ENCODE measurements around the gene ASB6. TPM values are rescaled to one million over a fixed set of nuclear protein-coding genes. Genes with fewer than 3 reads are reported as not detected.

ASB6 gene
- total RNA-seq, 4 donors from 2014 or later = 15.4 to 22.5 (median 17.6) TPM

- Histone ChIP-seq H3K27ac (peak overlapping the region in 3 of 4 donors; percentile 62 to 78 (median 66)), H3K27me3 (no peaks in the 10 kb centered on the region), H3K4me1 (peaks cover 18 to 68% (median 43%) of the 10 kb centered on the region in 3 donors), H3K36me3 (peaks cover 0 to 12% (median 0%) of the 10 kb centered on the region in 3 donors), H3K9me3 (no peaks in the 10 kb centered on the region), H3K4me3 (no peak overlapping the region)
- no peak for DNase-seq
- 60 to 66% methylated on average over 9 to 10 of the region's 10 CpGs for WGBS, 2 donors
- intact Hi-C loops (cut with DNase I) = loop anchor here (10.0 kb wide), 1 partner anchor 91 kb away; no protein-coding TSS in a partner anchor
- no peak for TF ChIP-seq CTCF (IDR thresholded peaks at IDR 0.05)
- TF ChIP-seq POLR2A (IDR thresholded peaks at IDR 0.05) = no peak
These were observed 1.8 kb upstream of the ASB6 start for GRCh38 chr9:129643706-129644105.

GRCh38 chr9:129640871-129641749 is 841 bp downstream of the ASB6 start:
- Histone ChIP-seq H3K27ac (peak overlapping the region; percentile 80 to 93 (median 88)), H3K27me3 (no peaks in the 10 kb centered on the region), H3K4me3 (peak overlapping the region; percentile 88 to 99 (median 94)), H3K4me1 (peaks cover 18 to 72% (median 43%) of the 10 kb centered on the region in 3 donors), H3K9me3 (no peaks in the 10 kb centered on the region), H3K36me3 (peaks cover 14 to 38% (median 21%) of the 10 kb centered on the region in 3 donors)
- no peak for DNase-seq
- TF ChIP-seq CTCF (IDR thresholded peaks at IDR 0.05) (no peak), POLR2A (IDR thresholded peaks at IDR 0.05) (no peak)
- 9 to 19% methylated on average over 15 to 27 of the region's 44 CpGs for WGBS, 2 donors
- intact Hi-C loops (cut with DNase I) = loop anchor here (10.0 kb wide), 1 partner anchor 94 kb away; no protein-coding TSS in a partner anchor

- no peak for DNase-seq
- peak overlapping the region; percentile 14 to 64 (median 56) for H3K27ac ChIP-seq
- H3K9me3 ChIP-seq = no peaks in the 10 kb centered on the region
- TF ChIP-seq POLR2A (IDR thresholded peaks at IDR 0.05) (no peak), CTCF (IDR thresholded peaks at IDR 0.05) (no peak)
- H3K4me3 ChIP-seq = peak overlapping the region; percentile 88 to 99 (median 94)
- peaks cover 20 to 46% (median 27%) of the 10 kb centered on the region in 3 donors for H3K36me3 ChIP-seq
- intact Hi-C loops (cut with DNase I) = loop anchor here (10.0 kb wide), 1 partner anchor 95 kb away; no protein-coding TSS in a partner anchor
- WGBS, 2 donors = 23 to 30% methylated on average over 2 to 12 of the region's 25 CpGs
- no peaks in the 10 kb centered on the region for H3K27me3 ChIP-seq
- H3K4me1 ChIP-seq = peaks cover 18 to 65% (median 38%) of the 10 kb centered on the region in 3 donors
These were observed 1.7 kb downstream of the ASB6 start for GRCh38 chr9:129640086-129640870.

- Histone ChIP-seq H3K9me3 (no peaks in the 10 kb centered on the region), H3K4me3 (peak overlapping the region in 1 of 4 donors; percentile 90), H3K4me1 (peaks cover 18 to 59% (median 32%) of the 10 kb centered on the region in 3 donors), H3K36me3 (peaks cover 26 to 52% (median 32%) of the 10 kb centered on the region in 3 donors), H3K27me3 (no peaks in the 10 kb centered on the region), H3K27ac (peak overlapping the region in 3 of 4 donors; percentile 30 to 64 (median 54))
- 52 to 95% methylated on average over 3 to 7 of the region's 12 CpGs for WGBS, 2 donors
- intact Hi-C loops (cut with DNase I) = loop anchor here (10.0 kb wide), 1 partner anchor 95 kb away; no protein-coding TSS in a partner anchor
- no peak for TF ChIP-seq POLR2A (IDR thresholded peaks at IDR 0.05)
- DNase-seq = no peak
These were observed 2.2 kb downstream of the ASB6 start for GRCh38 chr9:129639756-129640085.

GRCh38 chr9:129639034-129639630 is 2.8 kb downstream of the ASB6 start:
- DNase-seq = no peak
- H3K27ac ChIP-seq = peak overlapping the region in 2 of 4 donors; percentile 30 to 64
- H3K27me3 ChIP-seq = no peaks in the 10 kb centered on the region
- H3K9me3 ChIP-seq = no peaks in the 10 kb centered on the region
- H3K4me1 ChIP-seq = peaks cover 18 to 53% (median 29%) of the 10 kb centered on the region in 3 donors
- no peak overlapping the region for H3K4me3 ChIP-seq
- WGBS, 2 donors = 90% methylated on average over 2 of the region's 17 CpGs; no CpG with 5 or more reads in 1 of the 2 donors
- intact Hi-C loops (cut with DNase I) = no loop called here
- TF ChIP-seq POLR2A (IDR thresholded peaks at IDR 0.05) (no peak), CTCF (IDR thresholded peaks at IDR 0.05) (no peak)
- peaks cover 28 to 57% (median 38%) of the 10 kb centered on the region in 3 donors for H3K36me3 ChIP-seq
